Measurements from ENCODE around the gene DNHD1. TPM values are rescaled to one million over a fixed set of nuclear protein-coding genes. Genes with fewer than 3 reads are reported as not detected.

DNHD1 gene
- total and polyA plus RNA-seq, 2 of the 4 experiments (the other 2 are of a cell fraction): 1.8 to 3.6 TPM

GRCh38 chr11:6553634-6554033 lies 56.6 kb downstream of the DNHD1 start:
- Histone ChIP-seq H4K8ac (ENCODE audit: low read depth in 2 of 2, low read length in 2 of 2) (no peak overlapping the region), H3K23ac (ENCODE audit: low read depth, low read length) (no peak overlapping the region), H3K79me1 (ENCODE audit: low read depth in 1 of 2, low read length in 2 of 2) (no peaks in the 10 kb centered on the region), H2BK15ac (ENCODE audit: low read depth, low read length) (no peak overlapping the region), H3K27me3 (ENCODE audit: control insufficient read depth, insufficient read depth, low read length) (no peaks in the 10 kb centered on the region), H3K4ac (ENCODE audit: low read depth, low read length) (no peak overlapping the region), H4K91ac (ENCODE audit: insufficient read depth, low read depth, low read length) (no peak overlapping the region), H3K9me1 (ENCODE audit: insufficient read depth, low read length) (no peaks in the 10 kb centered on the region; the same call in 1 of the 2 replicates), H3K4me2 (ENCODE audit: low read depth, low read length) (no peak overlapping the region), H4K20me1 (ENCODE audit: insufficient read depth, low read length) (no peaks in the 10 kb centered on the region), H3K4me1 (ENCODE audit: control insufficient read depth, insufficient read depth, low read length) (no peaks in the 10 kb centered on the region), H2BK120ac (ENCODE audit: low read depth, low read length) (no peak overlapping the region), H2BK20ac (ENCODE audit: low read depth, low read length) (no peak overlapping the region), H3K18ac (ENCODE audit: low read depth, low read length) (no peak overlapping the region), H3K4me3 (ENCODE audit: insufficient read depth, low read depth, low read length) (no peak overlapping the region), H2AK5ac (ENCODE audit: low read depth, low read length) (no peak overlapping the region), H4K5ac (ENCODE audit: low read depth, low read length) (no peak overlapping the region), H3K56ac (ENCODE audit: extremely low read depth, insufficient read depth, low read length) (no peak overlapping the region), H3K9me3 (ENCODE audit: control insufficient read depth, insufficient read depth, low read length) (no peaks in the 10 kb centered on the region), H3K36me3 (ENCODE audit: control insufficient read depth, insufficient read depth, low read length) (no peaks in the 10 kb centered on the region), H3K9ac (ENCODE audit: low read depth, low read length) (no peak overlapping the region), H2AFZ (replicated peaks; ENCODE audit: low read length, poor library complexity) (no peak overlapping the region), H3K14ac (replicated peaks; ENCODE audit: low read depth, low read length) (no peak overlapping the region), H2BK5ac (ENCODE audit: low read depth, low read length, poor library complexity, severe bottlenecking) (no peak overlapping the region), H3K27ac (ENCODE audit: insufficient read depth, low read length) (no peak overlapping the region), H2AK9ac (replicated peaks; ENCODE audit: low read depth, low read length, poor library complexity) (no peak overlapping the region)
- intact Hi-C loops (cut with micrococcal nuclease): no loop called here
- dilution Hi-C loops (cut with HindIII; ENCODE audit: low sequenced_read_pairs, unreplicated experiment): no loop called here
- no peak for ATAC-seq (ENCODE audit: low read depth)
- ChIA-PET POLR2A (ENCODE audit: unreplicated experiment) (no interaction called here), CTCF (interaction anchor here (1.0 kb wide), 1 partner anchor 48 kb away, joined by 3 read pairs; no protein-coding TSS in a partner anchor)
- in situ Hi-C loops (cut with MboI; ENCODE audit: low sequenced_read_pairs): no loop called here
- DNase-seq: no peak
- no peak for TF ChIP-seq BHLHE40 (IDR thresholded peaks at IDR 0.05; ENCODE audit: low read depth, low read length)
- no peak for TF ChIP-seq CEBPB (IDR thresholded peaks at IDR 0.05; ENCODE audit: low read depth, low read length)
- TF ChIP-seq MAZ (IDR thresholded peaks at IDR 0.05; ENCODE audit: borderline replicate concordance, low read depth, low read length): no peak
- TF ChIP-seq, protein P1, sequence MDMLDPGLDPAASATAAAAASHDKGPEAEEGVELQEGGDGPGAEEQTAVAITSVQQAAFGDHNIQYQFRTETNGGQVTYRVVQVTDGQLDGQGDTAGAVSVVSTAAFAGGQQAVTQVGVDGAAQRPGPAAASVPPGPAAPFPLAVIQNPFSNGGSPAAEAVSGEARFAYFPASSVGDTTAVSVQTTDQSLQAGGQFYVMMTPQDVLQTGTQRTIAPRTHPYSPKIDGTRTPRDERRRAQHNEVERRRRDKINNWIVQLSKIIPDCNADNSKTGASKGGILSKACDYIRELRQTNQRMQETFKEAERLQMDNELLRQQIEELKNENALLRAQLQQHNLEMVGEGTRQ (IDR thresholded peaks at IDR 0.05; ENCODE audit: low read depth, low read length): no peak
- TF ChIP-seq RCOR1 (IDR thresholded peaks at IDR 0.05; ENCODE audit: insufficient replicate concordance, low read length): no peak
- TF ChIP-seq POLR2A (IDR thresholded peaks at IDR 0.05; ENCODE audit: low read depth, low read length): no peak
- no TSS peak for BruUV-seq (replicated peaks)
